SU-DHL-6 (cell line): Measurements from ENCODE around the gene CHGA.

Source experiments
- CTCF ChIP-seq: fragments of 200-600 bp; sonication (generic); IDR thresholded peaks from one replicate; pipeline ENCODE4 v1.5.1; 2017; ENCODE audit warnings: antibody characterized with exemption, mild to moderate bottlenecking, low read length, moderate library complexity; ENCODE audit not compliant: insufficient read depth, poor library complexity, severe bottlenecking
- EZH2phosphoT487 ChIP-seq: fragments of 200-600 bp; sonication (generic), shearing (Covaris generic); conservative IDR thresholded peaks from 2 replicates; pipeline ENCODE4 v1.6.1; 2018; ENCODE audit warnings: mild to moderate bottlenecking, antibody characterized with exemption, low read length, moderate library complexity, mixed read lengths

GRCh38 chr14:92890830-92891588, 31.9 kb upstream of the CHGA start:
- no peak for TF ChIP-seq CTCF
- no peak for TF ChIP-seq EZH2phosphoT487
